Keratinocyte (primary cell): ENCODE data around the gene BABAM2. TPM values are rescaled to one million over a fixed set of nuclear protein-coding genes. Genes with fewer than 3 reads are reported as not detected.

Experiments used
- DNase-seq: peaks from one replicate; pipeline ENCODE4 v3.0.0-alpha.2; 2011; ENCODE audit warnings: low read depth, missing footprints, low spot score
- FAIRE-seq: peaks from 2 replicates; lab custom pipeline; 2011; peaks lifted over from hg19 to GRCh38; lab: Jason Lieb, UNC
- H2AFZ ChIP-seq: 2 replicates; pipeline ENCODE4 v1.6.0; 2012; ENCODE audit warnings: low read length, control low read depth, inconsistent platforms; ENCODE audit not compliant: control insufficient read depth
- H3K27ac ChIP-seq: 2 replicates; pipeline ENCODE4 v1.5.1; 2011; ENCODE audit warnings: low read length; ENCODE audit not compliant: control insufficient read depth, insufficient read depth
- H3K27me3 ChIP-seq: 3 replicates; pipeline ENCODE4 v1.6.0; 2011; ENCODE audit warnings: low read length; ENCODE audit not compliant: control insufficient read depth, insufficient read depth; ENCODE audit errors: extremely low read depth
- H3K36me3 ChIP-seq, 2 experiments: 2 replicates in 1 of 2; 3 replicates in 1 of 2; pipeline ENCODE4 v1.5.1; 2011; ENCODE audit warnings: low read length in 2 of 2, mild to moderate bottlenecking in 1 of 2; ENCODE audit not compliant: control insufficient read depth in 2 of 2, insufficient read depth in 2 of 2; ENCODE audit errors: extremely low read depth in 1 of 2
- H3K4me1 ChIP-seq: 3 replicates; pipeline ENCODE4 v1.5.1; 2011; ENCODE audit warnings: low read length; ENCODE audit not compliant: control insufficient read depth, insufficient read depth; ENCODE audit errors: extremely low read depth
- H3K4me2 ChIP-seq: 3 replicates; pipeline ENCODE4 v1.6.0; 2011; ENCODE audit warnings: low read depth, low read length; ENCODE audit not compliant: control insufficient read depth, insufficient read depth; ENCODE audit errors: extremely low read depth
- H3K4me3 ChIP-seq, 3 experiments: fragments of 200-600 bp in 1 of 3; sonication (generic) in 1 of 3; 2 replicates in 2 of 3; 3 replicates in 1 of 3; pipeline ENCODE4 v1.5.1; 2011 to 2016; ENCODE audit warnings: low read length in 3 of 3, mild to moderate bottlenecking in 3 of 3, control low read depth in 2 of 3, inconsistent platforms in 1 of 3, low read depth in 1 of 3, mixed read lengths in 1 of 3, mixed run types in 1 of 3, moderate library complexity in 1 of 3; ENCODE audit not compliant: control insufficient read depth in 2 of 3, insufficient read depth in 2 of 3; ENCODE audit errors: extremely low read depth in 1 of 3
- H3K79me2 ChIP-seq: 2 replicates; pipeline ENCODE4 v1.6.0; 2012; ENCODE audit warnings: low read length; ENCODE audit not compliant: control insufficient read depth, insufficient read depth
- H3K9ac ChIP-seq: 3 replicates; pipeline ENCODE4 v1.6.0; 2011; ENCODE audit warnings: low read length; ENCODE audit not compliant: control insufficient read depth, insufficient read depth; ENCODE audit errors: extremely low read depth
- H3K9me1 ChIP-seq: 3 replicates; pipeline ENCODE4 v1.6.0; 2011; ENCODE audit warnings: low read length; ENCODE audit not compliant: control insufficient read depth, insufficient read depth; ENCODE audit errors: extremely low read depth
- H3K9me3 ChIP-seq: 2 replicates; pipeline ENCODE4 v1.5.1; 2012; ENCODE audit warnings: low read depth, low read length; ENCODE audit not compliant: control insufficient read depth
- H4K20me1 ChIP-seq: 3 replicates; pipeline ENCODE4 v1.6.0; 2011; ENCODE audit warnings: low read length; ENCODE audit not compliant: control insufficient read depth, insufficient read depth; ENCODE audit errors: extremely low read depth
- EZH2 ChIP-seq: IDR thresholded peaks from one replicate; pipeline ENCODE4 v1.6.1; 2012; ENCODE audit warnings: inconsistent platforms, mild to moderate bottlenecking, low read length, moderate library complexity
- dilution Hi-C: fragments of 300-500 bp; cut with MboI; formaldehyde crosslinking; loops from one replicate; pipeline ENCODE4 v1.7.0; 2020; ENCODE audit warnings: low sequenced_read_pairs; ENCODE audit not compliant: extremely low pct_ligation_motif_present
- polyA plus RNA-seq, 5 experiments: library from polyadenylated mRNA; depleted of rRNA in 3 of 5; stranded (reverse) in 3 of 5; stranded (forward) in 1 of 5; unstranded in 1 of 5; fragments of >200 nt; gene quantifications; 1 replicate in 1 of 5; 2 replicates in 3 of 5; 3 replicates in 1 of 5; pipeline versions ENCODE4 v1.2.1 to v1.2.3, GENCODE V29; 2011 to 2012; ENCODE audit warnings: missing spikeins in 2 of 5, low read depth in 1 of 5, low replicate concordance in 1 of 5
- TF ChIP-seq, protein P1 (sequence below), 3 experiments: IDR thresholded peaks in 1 of 3; conservative IDR thresholded peaks in 1 of 3; optimal IDR thresholded peaks in 1 of 3; 2 replicates in 2 of 3; 3 replicates in 1 of 3; pipeline versions ENCODE3 to v1.5.1; 2011; ENCODE audit warnings: low read length in 3 of 3, mild to moderate bottlenecking in 3 of 3, moderate library complexity in 2 of 3, control low read depth in 1 of 3, inconsistent platforms in 1 of 3; ENCODE audit not compliant: insufficient read depth in 2 of 3; ENCODE audit errors: extremely low read depth in 1 of 3

Gene BABAM2
- polyA plus RNA-seq, 1 donor (not counting 4 experiments of a cell fraction or from before 2014, with no cell fraction given), result 29.8 TPM

- Histone ChIP-seq H3K9me3 (no peaks in the 10 kb centered on the region), H3K4me2 (no peak overlapping the region), H3K4me1 (peaks cover 9% of the 10 kb centered on the region), H4K20me1 (no peaks in the 10 kb centered on the region), H3K79me2 (no peaks in the 10 kb centered on the region), H3K4me3 (no peak overlapping the region), H3K27me3 (no peaks in the 10 kb centered on the region), H2AFZ (no peak overlapping the region), H3K27ac (no peak overlapping the region), H3K36me3 (no peaks in the 10 kb centered on the region), H3K9ac (no peak overlapping the region), H3K9me1 (no peaks in the 10 kb centered on the region)
- no peak for TF ChIP-seq EZH2
- TF ChIP-seq, protein P1, sequence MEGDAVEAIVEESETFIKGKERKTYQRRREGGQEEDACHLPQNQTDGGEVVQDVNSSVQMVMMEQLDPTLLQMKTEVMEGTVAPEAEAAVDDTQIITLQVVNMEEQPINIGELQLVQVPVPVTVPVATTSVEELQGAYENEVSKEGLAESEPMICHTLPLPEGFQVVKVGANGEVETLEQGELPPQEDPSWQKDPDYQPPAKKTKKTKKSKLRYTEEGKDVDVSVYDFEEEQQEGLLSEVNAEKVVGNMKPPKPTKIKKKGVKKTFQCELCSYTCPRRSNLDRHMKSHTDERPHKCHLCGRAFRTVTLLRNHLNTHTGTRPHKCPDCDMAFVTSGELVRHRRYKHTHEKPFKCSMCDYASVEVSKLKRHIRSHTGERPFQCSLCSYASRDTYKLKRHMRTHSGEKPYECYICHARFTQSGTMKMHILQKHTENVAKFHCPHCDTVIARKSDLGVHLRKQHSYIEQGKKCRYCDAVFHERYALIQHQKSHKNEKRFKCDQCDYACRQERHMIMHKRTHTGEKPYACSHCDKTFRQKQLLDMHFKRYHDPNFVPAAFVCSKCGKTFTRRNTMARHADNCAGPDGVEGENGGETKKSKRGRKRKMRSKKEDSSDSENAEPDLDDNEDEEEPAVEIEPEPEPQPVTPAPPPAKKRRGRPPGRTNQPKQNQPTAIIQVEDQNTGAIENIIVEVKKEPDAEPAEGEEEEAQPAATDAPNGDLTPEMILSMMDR (optimal IDR thresholded peaks at IDR 0.05 in 1 of 3, IDR thresholded peaks at IDR 0.05 in 1 of 3, conservative IDR thresholded peaks at IDR 0.05 in 1 of 3; ENCODE audit: extremely low read depth in 1 of 3, insufficient read depth in 2 of 3, low read length in 3 of 3), result no peak
- no peak for FAIRE-seq
- dilution Hi-C loops, result no loop called here
- no peak for DNase-seq
These were observed 373.2 kb downstream of the BABAM2 start for GRCh38 chr2:28263690-28264089.

- Histone ChIP-seq H2AFZ (no peak overlapping the region), H4K20me1 (no peaks in the 10 kb centered on the region), H3K27me3 (no peaks in the 10 kb centered on the region), H3K9me3 (no peaks in the 10 kb centered on the region), H3K9me1 (no peaks in the 10 kb centered on the region), H3K36me3 (no peaks in the 10 kb centered on the region), H3K4me2 (no peak overlapping the region), H3K79me2 (no peaks in the 10 kb centered on the region), H3K4me3 (no peak overlapping the region), H3K27ac (no peak overlapping the region), H3K9ac (no peak overlapping the region), H3K4me1 (peaks cover 33% of the 10 kb centered on the region)
- dilution Hi-C loops, result no loop called here
- TF ChIP-seq, protein P1 (optimal IDR thresholded peaks at IDR 0.05 in 1 of 3, IDR thresholded peaks at IDR 0.05 in 1 of 3, conservative IDR thresholded peaks at IDR 0.05 in 1 of 3; ENCODE audit: extremely low read depth in 1 of 3, insufficient read depth in 2 of 3, low read length in 3 of 3), result no peak
- TF ChIP-seq EZH2, result no peak
- no peak for FAIRE-seq
- DNase-seq, result no peak
These were observed 376.8 kb downstream of the BABAM2 start for GRCh38 chr2:28267282-28267681.
